Stimulated activated CD8-positive, alpha-beta memory T cell treated with anti-CD3 and anti-CD28 coated beads, Interleukin-12 subunit alpha, Interleukin-12 subunit beta, amount 100 ng/mL, for 4 hours (primary cell): ENCODE data around the gene PIGW.

Experiments
- DNase-seq: peaks from one replicate; pipeline ENCODE4 v3.0.0-alpha.2; 2020; ENCODE audit warnings: low read depth

Gene PIGW

DNA sequence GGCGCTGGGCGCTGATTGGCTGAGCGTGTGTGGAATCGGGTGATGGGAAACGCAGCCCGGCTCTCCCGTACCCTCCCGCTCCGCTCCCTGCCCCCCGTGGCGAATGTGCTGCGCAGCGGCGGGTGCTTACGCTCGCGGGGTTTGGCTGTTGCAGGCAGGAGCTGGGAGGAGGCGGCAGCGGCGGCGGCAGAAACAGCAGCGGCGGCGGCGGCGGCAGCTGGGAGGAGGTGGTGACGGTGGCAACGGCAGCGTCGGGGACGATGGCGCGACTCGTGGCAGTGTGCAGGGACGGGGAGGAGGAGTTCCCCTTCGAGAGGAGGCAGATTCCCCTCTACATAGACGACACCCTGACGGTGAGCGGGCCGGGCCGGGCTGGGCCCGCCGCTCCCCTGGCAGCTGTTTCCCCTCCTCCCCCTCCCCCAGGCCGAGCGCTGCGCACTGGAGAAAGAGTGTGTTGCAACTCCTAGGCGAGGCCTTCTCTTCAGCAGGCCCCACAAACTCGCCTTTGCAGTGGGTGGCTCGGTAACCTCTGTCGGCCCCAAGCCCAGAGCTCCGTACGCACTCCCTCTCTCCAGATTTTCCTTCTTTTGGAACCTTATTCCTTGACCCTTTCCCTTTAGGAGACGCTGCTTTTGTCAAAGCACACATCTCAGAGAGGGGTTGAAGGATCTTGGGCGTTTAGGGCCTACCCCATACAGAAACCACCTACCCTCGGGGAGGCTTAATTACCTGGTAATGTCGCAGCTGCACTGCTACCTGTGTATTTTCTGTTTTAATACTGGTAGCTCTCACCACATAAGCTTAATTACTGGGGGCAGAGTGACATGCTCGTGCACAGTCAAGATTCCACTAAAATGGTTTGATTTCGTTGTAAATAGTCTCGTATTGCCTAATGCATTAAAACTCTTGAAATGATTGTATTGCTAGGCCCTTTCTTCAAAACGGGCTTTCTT lies 11.0 kb downstream of the PIGW start:
- DNase-seq: peak; percentile 92

DNA sequence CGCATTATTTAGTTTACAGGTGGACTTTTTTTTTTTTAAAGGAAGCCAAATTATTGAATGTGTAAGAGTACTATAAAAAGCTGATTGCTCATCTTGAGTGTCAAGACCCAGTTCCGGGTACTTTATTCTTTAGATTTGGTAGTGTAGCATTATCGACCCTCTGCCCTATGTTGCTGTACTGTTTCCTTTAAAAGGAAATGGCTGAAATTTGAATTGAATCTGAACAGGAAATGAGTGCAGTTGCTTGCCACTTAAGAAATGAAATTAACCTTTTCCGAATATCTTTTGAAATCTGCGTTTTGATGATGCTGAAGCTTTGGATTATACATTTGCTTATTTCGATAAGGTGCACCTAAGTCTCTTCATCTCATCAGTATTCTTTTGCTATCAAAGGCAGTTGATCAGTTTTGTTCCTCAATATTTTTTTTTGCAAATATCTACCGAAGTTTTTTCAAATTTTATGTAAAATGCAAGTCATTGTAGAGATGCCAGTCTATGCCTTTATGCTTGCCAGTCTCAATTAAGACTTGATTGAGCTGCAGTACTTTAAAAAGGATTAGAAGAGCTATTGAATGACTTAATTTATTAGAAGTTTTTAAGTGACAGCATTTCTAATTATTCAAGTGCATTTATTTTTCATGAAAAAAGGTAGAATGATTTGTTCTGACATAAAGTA lies 11.8 kb downstream of the PIGW start:
- no peak for DNase-seq

DNA sequence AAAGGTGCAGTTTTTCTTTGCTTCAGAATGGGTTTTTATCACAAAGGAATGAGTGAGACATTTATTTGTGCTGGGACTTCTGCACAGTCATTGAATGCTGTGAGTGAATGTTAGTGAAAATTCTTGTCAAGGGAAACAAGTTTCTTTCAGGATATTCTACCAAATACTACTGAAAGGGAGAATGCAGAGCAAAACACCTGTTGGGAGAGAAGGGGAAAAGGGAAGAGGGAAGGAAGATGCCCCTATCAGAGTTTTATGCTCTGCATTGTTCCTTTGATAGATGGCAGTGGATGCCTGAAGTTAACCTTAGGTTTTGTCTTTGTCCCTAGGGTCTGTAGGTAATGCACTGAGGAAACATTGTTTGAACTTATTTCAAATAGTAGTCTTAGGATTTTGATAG lies 13.0 kb downstream of the PIGW start:
- no peak for DNase-seq

DNA sequence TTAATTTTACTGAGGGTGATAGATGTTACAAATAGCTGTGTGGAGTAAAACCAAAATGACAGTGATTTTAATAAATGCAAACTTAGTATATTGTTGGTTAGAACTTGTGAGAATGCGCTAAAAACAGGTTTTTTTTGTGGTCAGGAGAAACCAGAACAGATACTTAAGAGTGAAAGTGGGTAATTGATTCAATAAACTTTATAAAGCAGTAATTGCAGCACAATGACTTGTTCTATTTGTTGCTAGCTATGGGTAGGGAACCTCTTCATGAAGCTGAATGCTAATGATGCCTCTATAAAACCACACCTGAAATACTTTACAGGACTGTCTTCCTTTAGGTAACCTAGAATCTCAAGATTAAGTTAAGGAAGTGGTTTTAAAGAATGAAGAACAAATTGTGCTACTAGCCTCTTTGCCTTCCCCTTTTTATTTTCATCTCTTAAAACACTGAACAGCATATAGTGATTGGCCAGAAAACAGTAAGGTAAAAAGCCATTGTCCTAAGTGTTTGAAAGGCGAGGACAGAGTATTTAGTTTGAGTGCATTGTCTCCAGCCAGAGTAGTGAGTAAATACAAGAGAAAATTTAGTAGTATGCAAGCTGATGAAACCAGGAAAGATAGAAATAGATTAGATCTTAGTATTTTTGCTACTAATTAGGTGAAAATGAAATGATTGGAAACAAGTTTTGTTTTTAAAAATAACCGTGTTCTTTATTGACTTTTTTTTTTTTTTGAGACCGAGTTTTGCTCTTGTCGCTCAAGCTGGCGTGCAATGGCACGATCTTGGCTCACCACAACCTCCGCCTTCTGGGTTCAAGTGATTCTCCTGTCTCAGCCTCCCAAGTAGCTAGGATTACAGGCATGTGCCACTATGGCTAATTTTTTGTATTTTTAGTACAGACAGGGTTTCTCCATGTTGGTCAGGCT lies 16.0 kb downstream of the PIGW start:
- DNase-seq: no peak

DNA sequence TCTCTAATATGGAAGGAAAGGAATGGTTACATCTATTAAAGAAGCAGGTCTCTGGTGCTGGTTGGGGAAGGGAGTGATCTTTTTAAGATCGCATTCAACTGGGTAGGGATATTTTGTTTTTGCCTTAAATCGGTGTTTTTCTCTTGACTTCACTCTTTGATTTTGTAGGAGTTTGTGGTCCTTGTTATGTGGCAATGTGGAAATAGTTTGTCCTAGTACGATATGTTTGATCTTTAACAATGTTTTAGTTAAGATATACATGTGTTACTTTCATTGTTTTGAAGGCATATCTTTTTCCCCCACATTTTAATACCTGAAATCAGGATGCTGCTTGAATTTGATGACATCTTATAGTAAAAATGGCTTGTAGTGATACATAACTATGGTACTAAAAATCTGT lies 18.7 kb downstream of the PIGW start:
- DNase-seq: no peak

DNA sequence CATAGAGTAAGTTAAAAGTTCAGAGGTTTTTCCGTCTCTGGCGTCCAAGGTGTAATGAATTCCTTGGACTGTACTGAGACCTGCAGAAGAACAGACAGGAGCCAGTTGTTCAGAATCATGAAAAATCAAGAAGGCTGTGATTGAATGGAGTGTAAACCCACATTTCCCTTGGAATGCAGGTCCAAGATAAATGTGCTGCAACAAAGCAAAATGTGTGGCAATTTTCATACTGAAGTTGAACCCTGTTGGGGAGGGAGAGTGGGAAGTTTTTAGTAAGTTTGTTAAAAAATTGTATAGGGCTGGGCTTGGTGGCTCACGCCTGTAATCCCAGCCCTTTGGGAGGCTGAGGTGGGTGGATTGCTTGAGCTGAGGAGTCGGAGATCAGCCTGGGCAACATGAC lies 31.3 kb downstream of the PIGW start:
- DNase-seq: no peak

DNA sequence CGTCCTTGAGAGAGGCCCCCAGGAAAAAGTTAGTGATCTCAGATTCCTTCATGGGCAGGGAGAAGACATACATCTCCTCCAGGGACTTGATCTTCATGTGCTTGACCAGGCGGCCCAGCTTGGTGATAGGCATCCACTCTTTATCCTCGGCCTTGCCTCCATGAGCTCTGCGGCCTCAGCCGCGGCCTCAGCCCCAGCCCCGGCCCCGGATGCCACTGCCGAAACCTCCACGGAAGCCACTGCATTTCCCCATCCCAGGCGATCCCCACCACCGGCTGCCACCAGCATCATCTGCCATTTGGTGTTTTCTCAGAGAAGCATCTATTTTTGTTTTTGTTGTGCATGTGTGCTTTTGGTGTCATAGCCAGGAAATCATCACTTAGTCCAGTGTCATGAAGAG lies 40.2 kb downstream of the PIGW start:
- DNase-seq: no peak

DNA sequence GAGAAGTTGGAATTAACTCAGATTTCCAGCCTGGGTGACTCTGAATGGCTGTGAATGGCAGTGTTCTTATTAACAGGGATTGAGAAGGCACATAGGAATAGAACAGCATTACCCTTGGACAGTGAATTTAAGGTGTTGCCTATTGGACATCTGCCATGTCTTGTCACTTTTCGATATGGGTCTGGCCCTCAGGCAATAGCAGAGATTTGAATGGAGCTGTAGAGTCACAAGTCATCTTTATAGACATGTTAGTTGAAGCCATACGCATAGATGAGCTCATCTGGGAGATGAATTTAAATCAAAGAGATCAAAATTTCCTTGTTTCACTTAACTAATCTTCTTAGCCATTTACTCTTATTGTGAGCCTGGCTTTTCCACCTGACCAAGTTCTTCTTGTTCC lies 42.0 kb downstream of the PIGW start:
- DNase-seq: no peak

DNA sequence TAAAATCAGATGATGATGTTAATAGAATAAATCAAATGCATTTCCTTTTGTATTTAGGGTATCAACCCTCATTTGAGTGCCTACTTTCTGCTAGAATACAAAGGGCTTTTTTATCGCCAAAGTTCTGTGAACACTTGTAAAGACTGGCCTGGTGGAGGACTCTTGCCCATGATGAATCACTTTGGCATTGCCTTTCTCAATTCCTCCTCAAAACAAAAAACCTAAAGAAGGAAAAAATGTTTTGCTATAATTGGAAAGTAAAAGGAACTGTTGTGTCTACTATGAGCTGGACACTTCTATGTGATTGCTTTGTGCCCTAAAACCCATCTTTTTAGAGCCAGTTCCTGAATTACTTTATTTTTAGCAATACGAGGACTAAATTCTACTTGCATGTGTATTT lies 43.9 kb downstream of the PIGW start:
- no peak for DNase-seq

DNA sequence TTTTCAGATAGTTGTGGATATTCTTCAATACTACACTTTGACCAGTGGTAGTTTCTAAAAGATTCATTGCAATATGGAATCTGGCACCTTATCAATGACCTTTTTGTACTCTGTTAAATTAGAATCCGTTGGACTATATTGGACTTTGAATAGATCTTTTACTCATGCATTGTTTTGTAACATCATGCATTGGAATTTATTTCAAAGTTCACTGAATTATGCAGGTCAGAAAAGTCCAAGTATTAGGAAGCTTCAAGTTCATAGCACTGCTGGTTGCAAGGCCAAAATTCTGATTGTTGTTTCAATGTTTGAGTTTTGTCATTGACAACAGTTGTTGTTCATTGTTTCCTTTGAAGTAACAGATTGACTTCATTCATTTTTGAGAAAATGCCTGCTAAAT lies 49.0 kb downstream of the PIGW start:
- no peak for DNase-seq

DNA sequence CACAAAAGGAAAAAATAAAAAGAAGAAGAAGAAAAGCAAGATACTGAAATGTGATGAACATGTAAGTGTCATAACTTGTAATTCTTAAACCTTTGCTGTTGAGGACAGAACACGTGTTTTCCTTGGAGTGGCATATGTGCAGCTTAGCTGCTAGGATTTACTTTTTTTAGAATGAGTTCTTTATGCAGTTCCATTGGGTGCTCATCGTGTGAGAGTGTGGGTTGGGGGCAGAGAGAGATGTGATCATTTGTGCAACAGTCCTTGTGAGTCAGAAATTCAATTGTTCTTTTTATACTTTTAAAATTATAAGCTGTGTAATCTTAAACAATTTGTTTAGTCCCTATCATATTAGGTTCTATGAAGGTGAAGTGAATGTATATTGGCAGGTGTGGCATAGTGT lies 51.4 kb downstream of the PIGW start:
- DNase-seq: no peak
